MM.1S (cell line): ENCODE measurements around the gene LRRC31.

ENCODE experiments used
- EZH2 ChIP-seq: fragments of 300-600 bp; sonication (generic); optimal IDR thresholded peaks from 2 replicates; pipeline ENCODE3; 2017; ENCODE audit warnings: low read depth, mild to moderate bottlenecking, antibody characterized with exemption, low read length, mixed read lengths
- EZH2phosphoT487 ChIP-seq: fragments of 300-600 bp; sonication (generic); IDR thresholded peaks from 2 replicates; pipeline ENCODE4 v1.6.1; 2018; ENCODE audit warnings: antibody characterized with exemption, low read length
- TF ChIP-seq, protein P1 (sequence below): fragments of 300-600 bp; sonication (generic); IDR thresholded peaks from 2 replicates; pipeline ENCODE4 v1.5.1; 2016; ENCODE audit warnings: antibody characterized with exemption, low read length, mixed read lengths

DNA sequence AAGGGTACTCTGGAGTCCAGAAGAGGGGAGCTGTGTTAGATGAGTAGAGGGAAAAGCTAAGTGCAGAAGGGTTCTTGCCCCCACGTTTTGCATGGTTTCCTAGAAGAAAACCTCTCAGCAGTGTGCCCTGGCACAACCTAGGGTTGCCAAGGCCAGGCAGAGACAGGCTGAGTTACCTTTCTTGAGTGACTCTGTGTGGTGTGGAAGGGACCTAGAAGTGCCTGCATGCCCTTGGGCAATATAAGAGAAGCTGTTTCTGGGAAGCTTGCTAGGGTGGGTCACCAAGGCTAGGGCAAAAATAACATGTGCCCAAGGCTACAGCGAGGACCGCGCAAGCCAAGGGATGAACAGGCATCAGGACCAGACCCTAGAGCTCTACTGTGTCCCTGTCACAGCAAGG, 38.2 kb upstream of the LRRC31 start:
- TF ChIP-seq EZH2, result no peak
- no peak for TF ChIP-seq EZH2phosphoT487
- TF ChIP-seq, protein P1, sequence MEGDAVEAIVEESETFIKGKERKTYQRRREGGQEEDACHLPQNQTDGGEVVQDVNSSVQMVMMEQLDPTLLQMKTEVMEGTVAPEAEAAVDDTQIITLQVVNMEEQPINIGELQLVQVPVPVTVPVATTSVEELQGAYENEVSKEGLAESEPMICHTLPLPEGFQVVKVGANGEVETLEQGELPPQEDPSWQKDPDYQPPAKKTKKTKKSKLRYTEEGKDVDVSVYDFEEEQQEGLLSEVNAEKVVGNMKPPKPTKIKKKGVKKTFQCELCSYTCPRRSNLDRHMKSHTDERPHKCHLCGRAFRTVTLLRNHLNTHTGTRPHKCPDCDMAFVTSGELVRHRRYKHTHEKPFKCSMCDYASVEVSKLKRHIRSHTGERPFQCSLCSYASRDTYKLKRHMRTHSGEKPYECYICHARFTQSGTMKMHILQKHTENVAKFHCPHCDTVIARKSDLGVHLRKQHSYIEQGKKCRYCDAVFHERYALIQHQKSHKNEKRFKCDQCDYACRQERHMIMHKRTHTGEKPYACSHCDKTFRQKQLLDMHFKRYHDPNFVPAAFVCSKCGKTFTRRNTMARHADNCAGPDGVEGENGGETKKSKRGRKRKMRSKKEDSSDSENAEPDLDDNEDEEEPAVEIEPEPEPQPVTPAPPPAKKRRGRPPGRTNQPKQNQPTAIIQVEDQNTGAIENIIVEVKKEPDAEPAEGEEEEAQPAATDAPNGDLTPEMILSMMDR, result no peak
